Measurements from ENCODE around the gene ZNF219. TPM values are rescaled to one million over a fixed set of nuclear protein-coding genes. Genes with fewer than 3 reads are reported as not detected.

The ZNF219 gene
- total RNA-seq, 1 donor from 2014 or later: 25.2 TPM

DNA sequence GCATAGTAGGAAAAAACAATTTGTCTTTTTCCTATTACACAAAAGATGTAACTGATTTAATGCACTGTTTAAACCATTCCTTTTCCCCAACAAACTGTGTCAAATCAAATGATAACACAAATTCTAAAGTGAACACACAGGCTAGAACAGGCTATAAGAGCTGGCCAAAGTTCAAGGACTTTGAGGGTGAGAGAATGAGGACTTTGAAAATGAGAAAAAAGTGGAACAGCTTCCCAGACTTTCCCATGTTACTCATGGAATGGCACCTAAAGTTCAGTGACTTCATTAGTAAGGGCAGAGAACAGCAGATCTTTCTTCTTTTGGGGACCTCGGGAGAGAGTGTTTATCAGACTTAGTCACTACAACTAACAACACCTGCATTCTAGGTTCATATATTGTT is 25.0 kb upstream of the ZNF219 start:
- TF ChIP-seq, protein P1, sequence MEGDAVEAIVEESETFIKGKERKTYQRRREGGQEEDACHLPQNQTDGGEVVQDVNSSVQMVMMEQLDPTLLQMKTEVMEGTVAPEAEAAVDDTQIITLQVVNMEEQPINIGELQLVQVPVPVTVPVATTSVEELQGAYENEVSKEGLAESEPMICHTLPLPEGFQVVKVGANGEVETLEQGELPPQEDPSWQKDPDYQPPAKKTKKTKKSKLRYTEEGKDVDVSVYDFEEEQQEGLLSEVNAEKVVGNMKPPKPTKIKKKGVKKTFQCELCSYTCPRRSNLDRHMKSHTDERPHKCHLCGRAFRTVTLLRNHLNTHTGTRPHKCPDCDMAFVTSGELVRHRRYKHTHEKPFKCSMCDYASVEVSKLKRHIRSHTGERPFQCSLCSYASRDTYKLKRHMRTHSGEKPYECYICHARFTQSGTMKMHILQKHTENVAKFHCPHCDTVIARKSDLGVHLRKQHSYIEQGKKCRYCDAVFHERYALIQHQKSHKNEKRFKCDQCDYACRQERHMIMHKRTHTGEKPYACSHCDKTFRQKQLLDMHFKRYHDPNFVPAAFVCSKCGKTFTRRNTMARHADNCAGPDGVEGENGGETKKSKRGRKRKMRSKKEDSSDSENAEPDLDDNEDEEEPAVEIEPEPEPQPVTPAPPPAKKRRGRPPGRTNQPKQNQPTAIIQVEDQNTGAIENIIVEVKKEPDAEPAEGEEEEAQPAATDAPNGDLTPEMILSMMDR (IDR thresholded peaks at IDR 0.05): no peak
- no peak overlapping the region for H3K27ac Mint-ChIP-seq (ENCODE audit: unreplicated experiment)
- no peaks in the 10 kb centered on the region for H3K9me3 Mint-ChIP-seq (ENCODE audit: unreplicated experiment)
- no peaks in the 10 kb centered on the region for H3K36me3 Mint-ChIP-seq (ENCODE audit: unreplicated experiment)
- H3K4me3 Mint-ChIP-seq (ENCODE audit: unreplicated experiment): no peak overlapping the region
- no peak for DNase-seq (ENCODE audit: extremely low spot score, unreplicated experiment)
- H3K27me3 Mint-ChIP-seq (ENCODE audit: unreplicated experiment): peaks cover 59% of the 10 kb centered on the region
- no peaks in the 10 kb centered on the region for H3K4me1 Mint-ChIP-seq (ENCODE audit: unreplicated experiment)

DNA sequence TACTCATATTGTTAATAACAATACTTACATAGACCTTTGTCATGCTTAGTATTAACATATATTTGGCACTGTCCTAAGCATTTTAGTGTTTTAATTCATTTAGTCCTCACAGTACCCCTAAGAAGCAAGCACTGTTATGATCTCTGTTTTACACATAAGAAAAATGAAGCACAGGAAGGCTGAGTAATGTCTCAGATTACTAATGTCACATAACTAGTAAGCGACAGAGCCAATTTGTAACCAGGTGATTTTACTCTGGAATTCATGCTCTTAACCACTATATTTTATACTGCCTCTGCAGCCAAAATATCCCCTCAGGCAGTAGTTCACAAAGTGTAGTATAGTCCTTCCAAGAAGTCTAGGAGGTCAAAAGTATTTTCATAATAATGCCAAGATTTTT is 22.7 kb upstream of the ZNF219 start:
- Mint-ChIP-seq H3K27ac (ENCODE audit: unreplicated experiment) (no peak overlapping the region), H3K27me3 (ENCODE audit: unreplicated experiment) (peaks cover 51% of the 10 kb centered on the region), H3K4me3 (ENCODE audit: unreplicated experiment) (no peak overlapping the region), H3K36me3 (ENCODE audit: unreplicated experiment) (no peaks in the 10 kb centered on the region), H3K4me1 (ENCODE audit: unreplicated experiment) (no peaks in the 10 kb centered on the region), H3K9me3 (ENCODE audit: unreplicated experiment) (no peaks in the 10 kb centered on the region)
- no peak for DNase-seq (ENCODE audit: extremely low spot score, unreplicated experiment)
- TF ChIP-seq, protein P1 (IDR thresholded peaks at IDR 0.05): no peak

DNA sequence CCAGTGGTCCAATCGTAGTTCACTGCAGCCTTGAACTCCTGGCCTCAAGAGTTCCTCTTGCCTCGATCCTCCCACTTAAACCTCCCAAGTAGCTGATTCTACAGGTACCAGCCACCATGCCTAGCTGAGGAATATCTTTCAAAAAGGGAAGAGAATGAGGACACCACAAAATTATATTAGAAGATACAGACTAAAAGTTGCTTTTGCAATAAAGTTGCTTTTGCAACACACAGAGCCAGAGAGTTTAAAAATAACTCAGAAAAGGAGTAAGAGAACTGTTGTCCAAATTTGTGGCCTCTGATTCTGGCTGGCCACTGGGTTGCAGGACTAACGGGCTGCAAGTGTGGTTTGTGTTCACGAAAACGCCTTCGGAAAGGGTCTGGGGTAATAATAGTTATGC is 22.2 kb upstream of the ZNF219 start:
- H3K36me3 Mint-ChIP-seq (ENCODE audit: unreplicated experiment): no peaks in the 10 kb centered on the region
- peaks cover 48% of the 10 kb centered on the region for H3K27me3 Mint-ChIP-seq (ENCODE audit: unreplicated experiment)
- H3K9me3 Mint-ChIP-seq (ENCODE audit: unreplicated experiment): no peaks in the 10 kb centered on the region
- no peak for DNase-seq (ENCODE audit: extremely low spot score, unreplicated experiment)
- no peak overlapping the region for H3K4me3 Mint-ChIP-seq (ENCODE audit: unreplicated experiment)
- TF ChIP-seq, protein P1 (IDR thresholded peaks at IDR 0.05): no peak
- H3K27ac Mint-ChIP-seq (ENCODE audit: unreplicated experiment): no peak overlapping the region
- no peaks in the 10 kb centered on the region for H3K4me1 Mint-ChIP-seq (ENCODE audit: unreplicated experiment)

DNA sequence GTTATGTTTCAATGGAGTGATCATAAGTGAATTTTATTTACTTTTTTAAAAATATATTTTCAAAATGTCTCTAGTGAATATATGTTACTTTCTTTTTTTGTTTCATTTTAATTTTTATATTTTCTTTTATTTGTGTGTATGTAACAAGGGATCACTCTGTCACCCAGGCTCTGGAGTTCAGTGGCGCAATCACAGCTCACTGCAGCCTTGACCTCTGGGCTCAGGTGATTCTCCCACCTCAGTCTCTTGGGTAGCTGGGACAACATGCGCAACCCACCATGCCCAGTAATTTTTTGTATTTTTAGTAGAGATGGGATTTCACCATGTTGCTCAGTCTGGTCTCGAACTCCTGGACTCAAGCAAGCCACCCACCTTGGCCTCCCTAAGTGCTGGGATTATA is 20.5 kb upstream of the ZNF219 start:
- Mint-ChIP-seq H3K36me3 (ENCODE audit: unreplicated experiment) (no peaks in the 10 kb centered on the region), H3K27ac (ENCODE audit: unreplicated experiment) (no peak overlapping the region), H3K4me1 (ENCODE audit: unreplicated experiment) (no peaks in the 10 kb centered on the region), H3K4me3 (ENCODE audit: unreplicated experiment) (no peak overlapping the region), H3K9me3 (ENCODE audit: unreplicated experiment) (no peaks in the 10 kb centered on the region), H3K27me3 (ENCODE audit: unreplicated experiment) (peaks cover 39% of the 10 kb centered on the region)
- no peak for DNase-seq (ENCODE audit: extremely low spot score, unreplicated experiment)
- TF ChIP-seq, protein P1 (IDR thresholded peaks at IDR 0.05): no peak

DNA sequence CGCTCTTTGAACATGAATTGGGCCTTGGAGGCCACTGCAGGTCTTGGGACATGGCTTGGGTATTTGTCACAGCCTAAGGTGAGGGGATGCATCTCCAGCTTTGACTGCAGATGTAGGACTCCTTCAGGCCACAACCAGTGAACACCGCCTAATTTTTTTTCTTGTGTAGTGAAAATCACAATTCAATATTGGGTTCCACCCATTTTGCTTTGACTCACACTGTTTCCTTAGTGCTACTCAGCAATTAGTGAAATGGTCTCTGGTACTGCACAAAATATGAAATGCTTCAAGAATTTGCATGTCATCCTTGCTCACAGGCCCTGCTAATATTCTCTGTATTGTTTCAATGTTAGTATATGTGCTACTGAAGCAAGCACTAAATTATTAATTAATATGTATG is 14.9 kb upstream of the ZNF219 start:
- peaks cover 18% of the 10 kb centered on the region for H3K27me3 Mint-ChIP-seq (ENCODE audit: unreplicated experiment)
- no peaks in the 10 kb centered on the region for H3K4me1 Mint-ChIP-seq (ENCODE audit: unreplicated experiment)
- H3K9me3 Mint-ChIP-seq (ENCODE audit: unreplicated experiment): no peaks in the 10 kb centered on the region
- TF ChIP-seq, protein P1 (IDR thresholded peaks at IDR 0.05): no peak
- no peaks in the 10 kb centered on the region for H3K36me3 Mint-ChIP-seq (ENCODE audit: unreplicated experiment)
- no peak overlapping the region for H3K4me3 Mint-ChIP-seq (ENCODE audit: unreplicated experiment)
- DNase-seq (ENCODE audit: extremely low spot score, unreplicated experiment): no peak
- no peak overlapping the region for H3K27ac Mint-ChIP-seq (ENCODE audit: unreplicated experiment)
